Thyroid gland (tissue), 4 donors: Measurements from ENCODE around the gene CAV3.

Experiments
- POLR2A ChIP-seq, 2 donors: fragments of 450-650 bp; IDR thresholded peaks; one replicate each; pipeline ENCODE4 v1.6.1; 2017; ENCODE audit warnings: antibody characterized with exemption in 2 of 2, mild to moderate bottlenecking in 2 of 2, moderate library complexity in 1 of 2
- TF ChIP-seq, protein P1 (sequence below), 6 experiments: fragments of 200-600 bp in 3 of 6; fragments of 450-650 bp in 3 of 6; sonication (generic) in 3 of 6; IDR thresholded peaks; one replicate each; pipeline ENCODE4 v1.5.1; 2016 to 2019; ENCODE audit warnings: antibody characterized with exemption in 6 of 6, mild to moderate bottlenecking in 2 of 6, inconsistent platforms in 1 of 6, moderate library complexity in 1 of 6

DNA sequence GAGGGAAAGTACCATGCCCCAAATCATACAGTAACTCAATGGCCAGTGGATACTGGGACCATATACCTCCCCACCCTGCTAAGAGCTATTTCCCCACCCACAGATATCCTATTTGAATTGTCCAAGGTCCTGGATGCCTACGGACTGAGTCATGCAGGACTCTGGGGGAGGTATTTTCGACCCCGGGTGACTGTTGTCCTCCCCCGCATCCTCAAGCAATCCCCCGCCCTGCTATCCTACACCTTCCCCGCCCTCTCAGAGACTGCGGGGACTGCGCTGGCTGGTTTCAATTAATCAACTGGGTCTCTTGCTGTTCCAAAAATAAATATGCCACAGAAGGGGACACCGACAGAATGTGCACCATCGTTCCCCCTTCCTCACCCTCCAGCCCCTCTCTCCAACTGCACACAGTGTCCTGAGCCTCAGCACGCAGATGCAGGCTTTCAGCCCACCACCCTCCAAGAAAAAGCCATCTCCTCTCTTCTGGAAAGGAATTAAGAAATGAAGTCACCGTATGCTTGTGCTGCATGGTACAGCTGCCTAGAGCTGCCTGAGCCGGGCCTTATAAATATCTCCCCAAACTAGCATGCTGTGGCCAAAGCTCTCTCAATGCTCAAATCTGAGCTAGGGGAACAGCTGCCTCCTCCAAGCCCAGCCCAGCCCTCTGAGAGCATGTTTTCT, 8.1 kb downstream of the CAV3 start:
- TF ChIP-seq, protein P1, sequence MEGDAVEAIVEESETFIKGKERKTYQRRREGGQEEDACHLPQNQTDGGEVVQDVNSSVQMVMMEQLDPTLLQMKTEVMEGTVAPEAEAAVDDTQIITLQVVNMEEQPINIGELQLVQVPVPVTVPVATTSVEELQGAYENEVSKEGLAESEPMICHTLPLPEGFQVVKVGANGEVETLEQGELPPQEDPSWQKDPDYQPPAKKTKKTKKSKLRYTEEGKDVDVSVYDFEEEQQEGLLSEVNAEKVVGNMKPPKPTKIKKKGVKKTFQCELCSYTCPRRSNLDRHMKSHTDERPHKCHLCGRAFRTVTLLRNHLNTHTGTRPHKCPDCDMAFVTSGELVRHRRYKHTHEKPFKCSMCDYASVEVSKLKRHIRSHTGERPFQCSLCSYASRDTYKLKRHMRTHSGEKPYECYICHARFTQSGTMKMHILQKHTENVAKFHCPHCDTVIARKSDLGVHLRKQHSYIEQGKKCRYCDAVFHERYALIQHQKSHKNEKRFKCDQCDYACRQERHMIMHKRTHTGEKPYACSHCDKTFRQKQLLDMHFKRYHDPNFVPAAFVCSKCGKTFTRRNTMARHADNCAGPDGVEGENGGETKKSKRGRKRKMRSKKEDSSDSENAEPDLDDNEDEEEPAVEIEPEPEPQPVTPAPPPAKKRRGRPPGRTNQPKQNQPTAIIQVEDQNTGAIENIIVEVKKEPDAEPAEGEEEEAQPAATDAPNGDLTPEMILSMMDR (IDR thresholded peaks at IDR 0.05) = no peak
- no peak for TF ChIP-seq POLR2A (IDR thresholded peaks at IDR 0.05)
